GM12801 (cell line): ENCODE measurements around the gene KRTAP19-8.

ENCODE experiments used
- CTCF ChIP-seq: IDR thresholded peaks from one replicate; pipeline ENCODE4 v1.5.1; 2011; ENCODE audit warnings: control low read depth; ENCODE audit not compliant: insufficient read length; ENCODE audit errors: extremely low read depth

KRTAP19-8 gene

GRCh38 chr21:31064803-31065202 lies 26.5 kb upstream of the KRTAP19-8 start:
- no peak for TF ChIP-seq CTCF

- TF ChIP-seq CTCF: no peak
Observed at GRCh38 chr21:31052489-31053142, 14.3 kb upstream of the KRTAP19-8 start.

GRCh38 chr21:31050577-31051157 lies 12.4 kb upstream of the KRTAP19-8 start:
- no peak for TF ChIP-seq CTCF

DNA sequence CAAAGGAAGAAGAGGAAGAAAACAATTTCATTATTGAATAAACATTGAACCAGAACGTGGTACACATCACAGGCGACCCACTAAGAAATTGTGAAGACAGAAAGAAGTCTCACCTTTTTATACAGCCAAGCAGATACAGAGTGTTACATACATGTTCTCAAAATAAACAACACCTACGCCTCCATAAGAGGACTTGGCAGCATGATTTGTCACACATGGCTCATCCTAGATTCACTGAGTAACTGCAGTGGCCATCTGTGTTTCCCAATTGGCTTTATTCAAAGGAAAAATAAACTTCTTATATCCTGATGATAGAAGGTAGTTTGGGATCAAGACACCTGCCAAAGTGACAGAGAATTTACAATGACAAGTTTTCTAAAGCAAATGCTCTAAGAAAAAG lies 7.6 kb upstream of the KRTAP19-8 start:
- TF ChIP-seq CTCF: no peak

DNA sequence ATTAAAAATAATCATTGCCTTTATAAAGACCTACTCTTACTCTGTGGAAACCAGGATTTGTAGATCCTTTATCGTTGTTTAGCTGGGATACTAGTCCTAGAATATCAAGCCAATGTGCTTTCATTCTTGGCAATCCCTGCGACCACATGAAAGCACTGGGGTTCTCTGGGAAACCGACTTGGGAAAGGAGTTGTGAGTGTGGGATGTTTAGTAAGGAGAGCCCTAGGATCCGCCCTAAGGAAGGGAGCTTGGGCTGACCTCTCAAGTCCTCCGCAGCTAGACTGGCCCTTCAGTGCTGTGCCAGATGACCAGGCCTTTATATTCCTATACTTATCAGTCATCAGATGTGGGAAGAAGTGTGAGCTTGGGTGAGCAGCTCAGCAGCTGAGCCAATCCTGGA lies 5.2 kb upstream of the KRTAP19-8 start:
- no peak for TF ChIP-seq CTCF

DNA sequence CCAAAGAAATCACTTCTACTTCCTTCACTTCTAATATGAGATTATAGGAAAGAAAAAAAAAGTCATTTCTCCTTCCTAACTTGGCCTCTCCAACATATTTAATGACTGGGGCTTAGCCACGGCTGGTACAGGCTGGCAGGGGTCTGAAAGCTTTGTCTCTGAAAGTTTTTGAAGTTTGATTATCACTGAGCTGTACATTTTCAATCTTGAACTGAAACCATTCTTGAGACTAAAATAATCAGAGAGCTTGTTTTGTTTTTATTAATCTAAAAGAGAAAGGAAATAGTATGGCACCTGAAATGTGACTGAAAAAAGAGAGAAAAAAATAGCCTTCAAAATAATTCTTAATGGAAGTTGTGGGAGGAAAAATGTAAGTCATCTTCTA lies 3.8 kb upstream of the KRTAP19-8 start:
- no peak for TF ChIP-seq CTCF

DNA sequence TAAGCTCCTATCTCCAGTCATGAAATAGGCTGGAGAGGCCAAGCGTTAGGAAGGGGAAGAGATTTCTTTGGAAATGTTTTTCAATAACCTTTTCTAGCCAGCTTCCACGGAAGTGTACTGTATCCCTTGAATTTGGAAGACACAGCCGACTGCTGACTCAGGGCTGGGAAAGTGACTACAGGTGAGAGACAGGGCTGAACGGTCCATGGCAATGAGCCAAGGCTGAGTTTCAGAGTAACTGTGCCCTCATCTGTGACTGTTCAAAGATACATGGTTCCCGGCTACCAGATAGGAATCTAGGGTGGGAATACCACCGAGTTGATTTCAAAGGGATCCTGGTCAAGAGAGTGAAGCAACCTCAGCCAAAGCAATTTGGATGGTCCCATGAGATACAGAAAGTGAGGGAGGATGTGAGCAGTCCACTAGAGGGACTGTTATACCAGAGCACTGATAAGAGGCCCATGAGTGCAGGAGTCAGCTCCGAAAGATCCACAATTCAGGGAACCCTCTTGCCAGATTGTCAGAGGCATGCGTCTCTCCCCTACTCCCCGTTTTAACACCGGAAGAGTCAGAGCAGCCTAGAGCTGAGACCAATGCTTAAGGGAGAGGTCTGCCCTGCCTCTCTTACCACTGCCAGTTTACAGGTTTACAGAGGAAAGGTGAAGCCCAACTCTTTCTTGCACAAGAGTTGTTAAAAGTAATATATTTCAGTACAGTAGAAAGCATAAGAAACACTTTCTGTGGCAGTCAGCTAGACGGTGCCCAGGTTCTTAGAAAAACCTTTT lies 3.2 kb upstream of the KRTAP19-8 start:
- TF ChIP-seq CTCF: no peak
